H1 (cell line): ENCODE results near the gene SPIRE2.

Experiments used
- CREB1 ChIP-seq: IDR thresholded peaks from 2 replicates; pipeline ENCODE4 v1.6.1; 2012; ENCODE audit warnings: inconsistent platforms
- CTCF ChIP-seq, 3 experiments: IDR thresholded peaks; 1 replicate in 2 of 3; 2 replicates in 1 of 3; pipeline versions ENCODE4 v1.5.1 to v1.6.1; 2011; ENCODE audit warnings: low read length in 3 of 3, mild to moderate bottlenecking in 3 of 3, inconsistent platforms in 2 of 3, low read depth in 1 of 3, moderate library complexity in 1 of 3; ENCODE audit not compliant: insufficient read depth in 1 of 3; ENCODE audit errors: control extremely low read depth in 1 of 3
- JUND ChIP-seq: IDR thresholded peaks from 2 replicates; pipeline ENCODE4 v1.6.1; 2011; ENCODE audit warnings: mild to moderate bottlenecking, improper control_type of control experiment, low read length
- RAD21 ChIP-seq, 2 experiments: IDR thresholded peaks in 1 of 2; conservative IDR thresholded peaks in 1 of 2; 2 replicates each; pipeline ENCODE4 v1.6.1; 2011; ENCODE audit warnings: low read depth in 2 of 2, low read length in 2 of 2, improper control_type of control experiment in 1 of 2, inconsistent platforms in 1 of 2, mild to moderate bottlenecking in 1 of 2, moderate library complexity in 1 of 2
- SIX5 ChIP-seq: IDR thresholded peaks from 2 replicates; pipeline ENCODE4 v1.6.1; 2011; ENCODE audit warnings: mild to moderate bottlenecking, low read depth, low read length
- SP4 ChIP-seq: IDR thresholded peaks from 2 replicates; pipeline ENCODE4 v1.6.1; 2012; ENCODE audit warnings: low read length, inconsistent platforms
- TAF1 ChIP-seq: IDR thresholded peaks from 2 replicates; pipeline ENCODE4 v1.6.1; 2011; ENCODE audit warnings: mild to moderate bottlenecking, low read depth, low read length

GRCh38 chr16:89910717-89911354 is 82.6 kb downstream of the SPIRE2 start:
- TF ChIP-seq CTCF (IDR thresholded peaks at IDR 0.05; ENCODE audit: control extremely low read depth in 1 of 3, insufficient read depth in 1 of 3, low read depth in 1 of 3, low read length in 3 of 3) (no peak), JUND (no peak), CREB1 (no peak), RAD21 (IDR thresholded peaks at IDR 0.05 in 1 of 2, conservative IDR thresholded peaks at IDR 0.05 in 1 of 2; ENCODE audit: low read depth in 2 of 2, low read length in 2 of 2) (no peak), SIX5 (no peak), TAF1 (no peak), SP4 (no peak)
